Muscle of leg (tissue), 11 donors: ENCODE results near the gene ALDH1A1. TPM values are rescaled to one million over a fixed set of nuclear protein-coding genes. Genes with fewer than 3 reads are reported as not detected.

Experiments
- DNase-seq: peaks from one replicate; pipeline ENCODE4 v3.0.0; 2013
- H3K27ac ChIP-seq: one replicate; pipeline ENCODE4 v1.5.1; 2013; ENCODE audit warnings: mild to moderate bottlenecking, low read length, control low read depth
- H3K27me3 ChIP-seq: one replicate; pipeline ENCODE4 v1.6.1; 2013; ENCODE audit warnings: low read length; ENCODE audit not compliant: control insufficient read depth, insufficient read depth
- H3K36me3 ChIP-seq: one replicate; pipeline ENCODE4 v1.6.1; 2013; ENCODE audit warnings: low read length; ENCODE audit not compliant: control insufficient read depth, insufficient read depth
- H3K4me1 ChIP-seq: one replicate; pipeline ENCODE4 v1.6.1; 2013; ENCODE audit warnings: low read length; ENCODE audit not compliant: control insufficient read depth, insufficient read depth
- H3K4me3 ChIP-seq: one replicate; pipeline ENCODE4 v1.5.1; 2013; ENCODE audit warnings: low read length, control low read depth
- H3K9me3 ChIP-seq: replicated peaks from 2 replicates; pipeline ENCODE4 v1.6.1; 2013; ENCODE audit warnings: low read depth, low read length; ENCODE audit not compliant: control insufficient read depth
- WGBS: methylation state at CpG from one replicate; pipeline ENCODE4 v1.1.5; 2013; ENCODE audit warnings: missing lambda C conversion rate; ENCODE audit not compliant: insufficient coverage; 5-methylcytosine and 5-hydroxymethylcytosine counted together
- polyA plus RNA-seq, 8 donors: library from polyadenylated mRNA; unstranded; fragments of 120-200 nt; gene quantifications; one replicate each; pipeline versions ENCODE4 v1.2.1 to v1.2.3, GENCODE V29; 2013; ENCODE audit warnings: inconsistent platforms in 1 of 8, low replicate concordance in 1 of 8; ENCODE audit not compliant: insufficient read length in 8 of 8, insufficient read depth in 1 of 8
- total RNA-seq: library from RNA; stranded (reverse); fragments of 120-200 nt; gene quantifications from one replicate; pipeline ENCODE4 v1.2.4, GENCODE V29; 2013

ALDH1A1 gene
- total and polyA plus RNA-seq, 9 donors, result 16.7 to 38.0 (median 31.7) TPM

- DNase-seq, result no peak
- H3K36me3 ChIP-seq, result no peaks in the 10 kb centered on the region
- no peaks in the 10 kb centered on the region for H3K9me3 ChIP-seq
- no peak overlapping the region for H3K27ac ChIP-seq
- no peaks in the 10 kb centered on the region for H3K4me1 ChIP-seq
- WGBS, result no CpG with 5 or more reads among the region's 3 CpGs
- no peak overlapping the region for H3K4me3 ChIP-seq
- no peaks in the 10 kb centered on the region for H3K27me3 ChIP-seq
Observed at GRCh38 chr9:72899734-72900477, 52.9 kb downstream of the ALDH1A1 start.

DNA sequence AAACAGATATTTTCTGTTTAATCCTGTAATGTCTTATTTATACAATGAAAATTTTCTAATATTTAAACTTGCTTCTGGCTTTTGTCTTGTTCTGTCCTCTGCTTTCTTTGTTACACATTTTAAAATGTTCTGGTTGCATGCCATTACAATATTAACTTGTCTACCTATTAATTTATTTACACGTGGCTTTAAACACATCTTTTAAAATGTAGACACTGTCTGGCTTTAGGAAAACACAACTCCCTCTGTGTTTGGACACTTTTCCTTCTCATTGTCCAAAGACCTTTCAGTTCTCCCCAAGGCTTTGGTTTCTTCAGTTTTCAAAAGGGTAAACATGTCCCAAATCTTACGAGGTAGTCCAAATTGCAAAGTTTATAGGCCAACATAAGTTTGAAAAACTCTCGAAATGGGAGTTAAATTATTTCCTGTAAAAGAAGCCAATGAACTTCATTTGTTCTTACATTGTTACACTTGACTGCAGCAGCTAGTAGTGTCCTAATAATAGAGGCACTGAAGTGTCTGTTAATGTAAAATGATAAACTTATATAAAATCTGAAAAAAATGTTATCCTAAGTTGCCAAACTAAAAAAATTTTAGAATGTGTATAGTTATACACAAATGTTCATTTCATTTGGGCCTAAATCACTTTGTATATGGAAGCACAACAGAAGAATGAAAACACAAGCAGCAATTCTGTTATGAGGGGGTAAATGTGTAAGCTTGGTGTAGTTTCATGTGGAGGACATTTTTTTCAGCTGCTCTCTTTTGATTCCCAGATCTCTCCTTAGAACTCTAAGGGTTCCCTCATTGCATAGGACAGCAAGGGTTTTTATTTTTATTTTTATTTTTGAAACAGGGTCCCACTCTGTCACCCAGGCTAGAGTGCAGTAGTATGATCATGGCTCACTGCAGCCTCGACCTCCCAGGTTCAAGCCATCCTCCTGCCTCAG, 53.8 kb downstream of the ALDH1A1 start:
- Histone ChIP-seq H3K4me3 (no peak overlapping the region), H3K27me3 (no peaks in the 10 kb centered on the region), H3K4me1 (no peaks in the 10 kb centered on the region), H3K27ac (no peak overlapping the region), H3K9me3 (no peaks in the 10 kb centered on the region), H3K36me3 (no peaks in the 10 kb centered on the region)
- 58% methylated on average over 2 of the region's 4 CpGs for WGBS
- DNase-seq, result no peak

GRCh38 chr9:72898360-72898759, 54.5 kb downstream of the ALDH1A1 start:
- no peak overlapping the region for H3K27ac ChIP-seq
- no peak overlapping the region for H3K4me3 ChIP-seq
- no CpG with 5 or more reads among the region's 2 CpGs for WGBS
- no peak for DNase-seq
- no peaks in the 10 kb centered on the region for H3K36me3 ChIP-seq
- no peaks in the 10 kb centered on the region for H3K4me1 ChIP-seq
- H3K27me3 ChIP-seq, result no peaks in the 10 kb centered on the region
- no peaks in the 10 kb centered on the region for H3K9me3 ChIP-seq

DNA sequence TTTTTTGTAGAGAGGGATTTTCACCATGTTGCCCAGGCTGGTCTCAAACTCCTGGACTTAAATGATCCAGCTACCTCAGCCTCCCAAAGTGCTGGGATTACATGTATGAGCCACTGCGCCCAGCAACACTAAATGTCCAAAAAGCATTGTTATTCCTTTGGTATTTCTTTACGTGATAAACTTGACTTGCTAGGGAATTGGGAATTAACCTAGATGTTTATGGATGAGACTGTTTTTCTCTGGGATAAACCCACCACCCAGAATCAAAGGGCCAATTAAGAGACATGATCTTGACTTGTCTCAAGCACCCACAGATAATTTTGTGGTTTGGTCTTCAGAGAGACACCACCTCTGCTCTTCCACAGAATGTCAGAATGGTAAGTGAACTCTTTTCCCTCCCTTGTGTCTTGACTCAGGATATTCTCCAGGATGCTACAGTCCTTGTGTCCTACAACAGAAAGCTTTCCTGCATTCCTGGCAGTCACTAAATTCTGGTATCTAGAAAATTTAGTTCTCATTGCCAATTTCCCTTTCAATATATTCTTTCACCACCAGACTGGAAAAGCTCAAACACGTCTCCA, 55.7 kb downstream of the ALDH1A1 start:
- H3K9me3 ChIP-seq, result no peaks in the 10 kb centered on the region
- H3K36me3 ChIP-seq, result no peaks in the 10 kb centered on the region
- H3K4me1 ChIP-seq, result no peaks in the 10 kb centered on the region
- no peak for DNase-seq
- H3K4me3 ChIP-seq, result no peak overlapping the region
- H3K27ac ChIP-seq, result no peak overlapping the region
- H3K27me3 ChIP-seq, result no peaks in the 10 kb centered on the region
- WGBS, result no CpG with 5 or more reads among the region's 3 CpGs

- H3K4me3 ChIP-seq, result no peak overlapping the region
- WGBS, result no CpG with 5 or more reads among the region's 1 CpG
- no peaks in the 10 kb centered on the region for H3K4me1 ChIP-seq
- no peaks in the 10 kb centered on the region for H3K9me3 ChIP-seq
- H3K27ac ChIP-seq, result no peak overlapping the region
- no peaks in the 10 kb centered on the region for H3K36me3 ChIP-seq
- DNase-seq, result no peak
- no peaks in the 10 kb centered on the region for H3K27me3 ChIP-seq
Observed at GRCh38 chr9:72896439-72896838, 56.4 kb downstream of the ALDH1A1 start.

GRCh38 chr9:72895122-72895521, 57.7 kb downstream of the ALDH1A1 start:
- DNase-seq, result no peak
- H3K27me3 ChIP-seq, result no peaks in the 10 kb centered on the region
- no peak overlapping the region for H3K27ac ChIP-seq
- H3K4me1 ChIP-seq, result no peaks in the 10 kb centered on the region
- no peaks in the 10 kb centered on the region for H3K36me3 ChIP-seq
- no CpG with 5 or more reads among the region's 2 CpGs for WGBS
- no peaks in the 10 kb centered on the region for H3K9me3 ChIP-seq
- no peak overlapping the region for H3K4me3 ChIP-seq

DNA sequence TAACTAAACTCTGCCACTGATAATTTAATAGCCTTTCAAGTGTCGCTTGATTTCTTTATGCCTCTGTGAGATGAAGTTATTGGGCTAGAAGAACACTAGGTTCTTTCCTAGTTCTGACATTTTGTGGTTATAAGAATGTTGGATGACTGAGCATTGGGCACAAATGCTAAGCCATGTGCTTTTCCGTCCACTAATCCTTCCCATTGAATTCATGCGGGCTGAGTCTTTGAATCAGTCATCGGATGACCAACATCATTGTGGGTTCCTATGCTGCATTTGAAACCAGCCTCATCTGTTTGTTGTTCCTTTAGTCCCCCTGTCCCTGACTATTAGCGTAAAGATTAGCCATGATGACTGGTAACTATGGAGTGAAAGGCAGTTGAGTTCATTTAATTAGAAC, 58.5 kb downstream of the ALDH1A1 start:
- no peaks in the 10 kb centered on the region for H3K27me3 ChIP-seq
- no peak overlapping the region for H3K4me3 ChIP-seq
- no peak for DNase-seq
- 90% methylated on average over 3 of the region's 5 CpGs for WGBS
- H3K36me3 ChIP-seq, result no peaks in the 10 kb centered on the region
- H3K27ac ChIP-seq, result no peak overlapping the region
- no peaks in the 10 kb centered on the region for H3K4me1 ChIP-seq
- no peaks in the 10 kb centered on the region for H3K9me3 ChIP-seq

DNA sequence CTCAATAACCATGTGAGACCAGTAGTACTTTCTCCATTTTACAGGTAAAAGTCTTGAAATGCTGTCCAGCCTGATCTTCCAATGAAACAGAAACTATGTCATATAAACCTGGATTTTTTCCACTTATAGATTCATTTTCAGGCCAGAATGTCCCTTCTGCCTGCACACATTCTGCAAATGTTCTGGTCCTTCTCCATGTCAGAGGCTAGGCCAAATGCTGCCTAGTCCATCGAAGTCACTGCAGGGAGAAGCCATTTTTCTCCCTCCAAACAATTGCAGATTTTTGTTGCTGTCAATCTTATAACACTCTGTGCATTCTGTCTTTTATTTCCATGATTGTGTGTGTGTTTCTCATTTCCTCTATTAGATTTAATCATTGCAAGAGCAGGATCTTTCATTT, 59.4 kb downstream of the ALDH1A1 start:
- H3K9me3 ChIP-seq, result no peaks in the 10 kb centered on the region
- H3K4me3 ChIP-seq, result no peak overlapping the region
- no peaks in the 10 kb centered on the region for H3K27me3 ChIP-seq
- no peak for DNase-seq
- no CpG with 5 or more reads among the region's 1 CpG for WGBS
- no peaks in the 10 kb centered on the region for H3K4me1 ChIP-seq
- no peaks in the 10 kb centered on the region for H3K36me3 ChIP-seq
- H3K27ac ChIP-seq, result no peak overlapping the region

DNA sequence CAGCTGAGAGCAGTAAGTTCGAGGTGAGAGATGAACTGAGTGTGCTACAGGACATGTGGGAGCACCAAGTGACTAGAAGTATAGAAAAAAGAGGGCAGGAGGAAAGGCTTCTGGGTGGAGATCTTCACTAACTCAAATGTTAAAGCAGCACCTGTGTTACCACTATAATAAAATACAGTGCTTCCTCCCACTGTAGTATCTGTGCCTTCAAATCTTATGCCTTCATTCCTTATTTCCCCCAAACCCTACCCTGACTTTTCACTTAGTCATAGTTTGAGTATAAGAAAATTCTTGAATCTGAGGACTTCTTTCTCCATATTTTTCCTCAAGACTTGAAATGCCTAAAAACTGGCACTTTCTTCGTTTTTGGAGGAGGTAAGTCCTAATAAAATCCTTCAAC, 61.8 kb downstream of the ALDH1A1 start:
- Histone ChIP-seq H3K36me3 (no peaks in the 10 kb centered on the region), H3K27ac (no peak overlapping the region), H3K4me1 (no peaks in the 10 kb centered on the region), H3K4me3 (no peak overlapping the region), H3K9me3 (no peaks in the 10 kb centered on the region), H3K27me3 (no peaks in the 10 kb centered on the region)
- no peak for DNase-seq
- WGBS, result no CpG with 5 or more reads among the region's 2 CpGs

DNA sequence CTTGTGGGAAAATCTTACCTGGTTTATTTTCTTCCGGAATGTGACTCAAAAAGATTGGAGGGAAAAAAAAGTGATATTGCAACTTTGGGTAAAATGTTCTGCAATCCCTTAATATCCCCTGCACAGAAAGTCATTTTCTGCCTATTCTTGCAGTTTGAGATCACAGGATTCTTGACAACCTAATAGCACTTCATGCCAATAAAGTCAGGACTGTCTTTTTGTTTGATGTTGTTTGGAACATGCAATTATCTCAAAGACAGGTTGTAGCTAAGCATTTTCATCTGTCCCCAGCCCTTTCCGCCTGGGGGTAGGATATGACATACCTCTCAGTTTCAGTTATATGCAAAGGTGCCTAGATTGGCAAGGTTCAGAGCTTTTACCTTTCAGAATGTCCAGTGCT, 63.9 kb downstream of the ALDH1A1 start:
- no CpG with 5 or more reads among the region's 2 CpGs for WGBS
- H3K36me3 ChIP-seq, result no peaks in the 10 kb centered on the region
- H3K4me3 ChIP-seq, result no peak overlapping the region
- no peak for DNase-seq
- H3K27ac ChIP-seq, result no peak overlapping the region
- no peaks in the 10 kb centered on the region for H3K9me3 ChIP-seq
- H3K27me3 ChIP-seq, result no peaks in the 10 kb centered on the region
- no peaks in the 10 kb centered on the region for H3K4me1 ChIP-seq
